HepG2 (cell line): ENCODE results near the gene NLRP4. TPM values are rescaled to one million over a fixed set of nuclear protein-coding genes. Genes with fewer than 3 reads are reported as not detected.

Source experiments
- ATAC-seq: fragments of 200-7000 bp; cut with Tn5 transposase; 3 replicates; pipeline ENCODE4 v1.9.1; 2020; ENCODE audit warnings: mild to moderate bottlenecking, moderate library complexity
- BruUV-seq: library from RNA; stranded (reverse); fragments of 400-500 nt; replicated peaks from 2 replicates; lab custom pipeline; 2021; lab: Mats Ljungman, UMichigan
- CTCF ChIA-PET: fragments of 300-600 bp; formaldehyde crosslinking; extraction: SDS; loops from one replicate; lab custom pipeline; 2021; ENCODE audit warnings: low total read pairs, inconsistent platforms, low intra/inter-chr PET ratio; lab: Yijun Ruan, JAX
- POLR2A ChIA-PET: fragments of 350-600 bp; sonication (Branson Sonifier 250); formaldehyde crosslinking; loops from one replicate; lab custom pipeline; 2020; ENCODE audit warnings: antibody characterized with exemption, inconsistent platforms; lab: Yijun Ruan, JAX
- DNase-seq: peaks from one replicate; pipeline ENCODE4 v3.0.0-alpha.2; 2015; ENCODE audit warnings: low spot score
- FAIRE-seq: peaks from 3 replicates; lab custom pipeline; 2011; peaks lifted over from hg19 to GRCh38; lab: Jason Lieb, UNC
- H2AFZ ChIP-seq: one replicate; pipeline ENCODE4 v1.6.1; 2011; ENCODE audit warnings: low read length, inconsistent platforms
- H3K27ac ChIP-seq: fragments of 300-600 bp; 3 replicates; pipeline ENCODE4 v1.8.0; 2011; ENCODE audit warnings: mixed run types, mild to moderate bottlenecking, mixed read lengths, low read length, inconsistent platforms; ENCODE audit not compliant: insufficient read depth; ENCODE audit errors: extremely low read length
- H3K27me3 ChIP-seq, 2 experiments: fragments of 200-600 bp in 1 of 2; 2 replicates in 1 of 2; 3 replicates in 1 of 2; pipeline versions ENCODE4 v1.6.0 to v1.8.0; 2011; ENCODE audit warnings: low read length in 2 of 2, mild to moderate bottlenecking in 2 of 2, moderate library complexity in 2 of 2, inconsistent platforms in 1 of 2; ENCODE audit not compliant: insufficient read depth in 2 of 2, control insufficient read depth in 1 of 2
- H3K36me3 ChIP-seq, 2 experiments: fragments of 200-600 bp in 1 of 2; replicated peaks in 1 of 2; 2 replicates in 1 of 2; 3 replicates in 1 of 2; pipeline versions ENCODE4 v1.5.1 to v1.8.0; 2011; ENCODE audit warnings: low read length in 2 of 2, inconsistent platforms in 1 of 2; ENCODE audit not compliant: insufficient read depth in 2 of 2, control insufficient read depth in 1 of 2
- H3K4me1 ChIP-seq: 2 replicates; pipeline ENCODE4 v1.5.1; 2012; ENCODE audit warnings: low read length, inconsistent platforms; ENCODE audit not compliant: insufficient read depth
- H3K4me2 ChIP-seq: 2 replicates; pipeline ENCODE4 v1.6.0; 2011; ENCODE audit warnings: low read depth, low read length, inconsistent platforms
- H3K4me3 ChIP-seq, 3 experiments: fragments of 200-600 bp in 1 of 3; sonication (generic), shearing (Covaris generic) in 1 of 3; replicated peaks in 1 of 3; 2 replicates each; pipeline ENCODE4 v1.5.1; 2011 to 2016; ENCODE audit warnings: low read length in 3 of 3, inconsistent platforms in 2 of 3, low read depth in 2 of 3, mild to moderate bottlenecking in 2 of 3, control low read depth in 1 of 3, mixed read lengths in 1 of 3; ENCODE audit not compliant: insufficient read depth in 1 of 3
- H3K79me2 ChIP-seq: one replicate; pipeline ENCODE4 v1.6.1; 2011; ENCODE audit warnings: low read length, inconsistent platforms; ENCODE audit not compliant: insufficient read depth
- H3K9ac ChIP-seq: 2 replicates; pipeline ENCODE4 v1.6.0; 2011; ENCODE audit warnings: mild to moderate bottlenecking, low read depth, low read length, inconsistent platforms; ENCODE audit not compliant: insufficient read depth
- H3K9me3 ChIP-seq: 2 replicates; pipeline ENCODE4 v1.5.1; 2012; ENCODE audit warnings: mild to moderate bottlenecking, low read length
- H4K20me1 ChIP-seq: 2 replicates; pipeline ENCODE4 v1.6.0; 2011; ENCODE audit warnings: inconsistent platforms, mild to moderate bottlenecking, low read length, moderate library complexity; ENCODE audit not compliant: insufficient read depth
- E2F2 ChIP-seq: sonication (generic); formaldehyde crosslinking; IDR thresholded peaks from 2 replicates; pipeline ENCODE4 v1.4.0; 2020; ENCODE audit warnings: missing genetic modification reagents, borderline replicate concordance
- EHMT2 ChIP-seq: fragments of 200-600 bp; sonication (generic); IDR thresholded peaks from 2 replicates; pipeline ENCODE4 v1.7.0; 2017; ENCODE audit warnings: antibody characterized with exemption, low read depth, low read length, borderline replicate concordance
- IKZF5 ChIP-seq: IDR thresholded peaks from 2 replicates; pipeline ENCODE4 v1.6.1; 2018; ENCODE audit warnings: missing genetic modification reagents, mild to moderate bottlenecking, missing compliant biosample characterization
- ISL2 ChIP-seq: sonication (generic); formaldehyde crosslinking; IDR thresholded peaks from 2 replicates; pipeline ENCODE4 v1.5.0; 2020; ENCODE audit warnings: missing genetic modification reagents
- KDM3A ChIP-seq: IDR thresholded peaks from 2 replicates; pipeline ENCODE4 v1.6.1; 2018; ENCODE audit warnings: low read depth, missing compliant biosample characterization
- NR2C2 ChIP-seq: sonication (generic); formaldehyde crosslinking; IDR thresholded peaks from 2 replicates; pipeline ENCODE4 v1.4.0; 2020; ENCODE audit warnings: missing genetic modification reagents, mild to moderate bottlenecking, moderate library complexity, borderline replicate concordance
- RORA ChIP-seq: sonication (generic); formaldehyde crosslinking; IDR thresholded peaks from 2 replicates; pipeline ENCODE4 v1.5.0; 2020; ENCODE audit warnings: mild to moderate bottlenecking, missing genetic modification reagents, moderate library complexity
- SALL1 ChIP-seq: sonication (generic); formaldehyde crosslinking; IDR thresholded peaks from 2 replicates; pipeline ENCODE4 v1.8.0; 2022; ENCODE audit warnings: mild to moderate bottlenecking, missing genetic modification reagents
- SETDB1 ChIP-seq: sonication (generic); formaldehyde crosslinking; IDR thresholded peaks from 2 replicates; pipeline ENCODE4 v1.5.1; 2020; ENCODE audit warnings: missing genetic modification reagents, mild to moderate bottlenecking, borderline replicate concordance
- TBX3 ChIP-seq: fragments of 450-650 bp; IDR thresholded peaks from 2 replicates; pipeline ENCODE4 v1.6.1; 2017; ENCODE audit warnings: antibody characterized with exemption, mild to moderate bottlenecking, inconsistent platforms, borderline replicate concordance
- TMF1 ChIP-seq: sonication (generic); formaldehyde crosslinking; IDR thresholded peaks from 2 replicates; pipeline ENCODE4 v1.8.1; 2022; ENCODE audit warnings: low read depth, missing genetic modification reagents
- ZMAT5 ChIP-seq: sonication (generic); formaldehyde crosslinking; IDR thresholded peaks from 2 replicates; pipeline ENCODE4 v1.5.0; 2020; ENCODE audit warnings: mild to moderate bottlenecking, low read depth, missing genetic modification reagents, borderline replicate concordance
- ZNF180 ChIP-seq: sonication (generic); formaldehyde crosslinking; IDR thresholded peaks from 2 replicates; pipeline ENCODE4 v1.4.0; 2020; ENCODE audit warnings: low read depth, missing genetic modification reagents, borderline replicate concordance
- ZNF24 ChIP-seq: fragments of 450-650 bp; IDR thresholded peaks from 2 replicates; pipeline ENCODE4 v1.6.1; 2017; ENCODE audit warnings: antibody characterized with exemption, mild to moderate bottlenecking
- ZNF296 ChIP-seq: sonication (generic); formaldehyde crosslinking; conservative IDR thresholded peaks from 2 replicates; pipeline ENCODE4 v1.5.0; 2020; ENCODE audit warnings: mild to moderate bottlenecking, missing genetic modification reagents
- ZNF33A ChIP-seq: sonication (generic); formaldehyde crosslinking; IDR thresholded peaks from 2 replicates; pipeline ENCODE4 v1.5.1; 2020; ENCODE audit warnings: missing genetic modification reagents, mild to moderate bottlenecking, moderate library complexity, borderline replicate concordance
- ZNF451 ChIP-seq: sonication (generic); formaldehyde crosslinking; IDR thresholded peaks from 2 replicates; pipeline ENCODE4 v1.5.0; 2020; ENCODE audit warnings: mild to moderate bottlenecking, missing genetic modification reagents
- ZNF605 ChIP-seq: sonication (generic); formaldehyde crosslinking; IDR thresholded peaks from 2 replicates; pipeline ENCODE4 v1.8.0; 2022; ENCODE audit warnings: mild to moderate bottlenecking, missing genetic modification reagents
- ZNF616 ChIP-seq: sonication (generic); formaldehyde crosslinking; IDR thresholded peaks from 2 replicates; pipeline ENCODE4 v1.5.0; 2020; ENCODE audit warnings: low read depth, mild to moderate bottlenecking, missing genetic modification reagents
- ZNF766 ChIP-seq: sonication (generic); formaldehyde crosslinking; IDR thresholded peaks from 2 replicates; pipeline ENCODE4 v1.5.0; 2020; ENCODE audit warnings: missing genetic modification reagents, borderline replicate concordance
- ZNF777 ChIP-seq: sonication (generic); formaldehyde crosslinking; IDR thresholded peaks from 2 replicates; pipeline ENCODE4 v1.4.0; 2020; ENCODE audit warnings: missing genetic modification reagents
- WGBS: methylation state at CpG from one replicate; pipeline ENCODE4 v1.1.6; 2017; ENCODE audit warnings: low lambda C conversion rate; 5-methylcytosine and 5-hydroxymethylcytosine counted together
- in situ Hi-C: cut with HindIII; loops from 2 replicates; pipeline ENCODE4 v1.10.0; 2017; ENCODE audit warnings: low pct_unique_long_range_greater_than_20kb; ENCODE audit not compliant: extremely low pct_ligation_motif_present
- intact Hi-C: fragments of 100-400 bp; cut with micrococcal nuclease; formaldehyde crosslinking; loops from one replicate; pipeline ENCODE4 v1.10.0; 2022; ENCODE audit not compliant: unreplicated experiment
- polyA plus RNA-seq, 8 experiments: library from polyadenylated mRNA; depleted of rRNA in 3 of 8; stranded (reverse) in 7 of 8; unstranded in 1 of 8; fragments of >200 nt; fragmentation: Illumina TruSeq in 4 of 8; extraction: Trizol in 4 of 8; gene quantifications; 2 replicates each; pipeline versions ENCODE4 v1.2.1 to v1.2.3, GENCODE V29; 2011 to 2016; ENCODE audit warnings: low read depth in 4 of 8, missing spikeins in 1 of 8, mixed read lengths in 1 of 8; ENCODE audit not compliant: insufficient read depth in 1 of 8
- total RNA-seq, 5 experiments: library from RNA; depleted of rRNA; stranded (reverse); fragments of >200 nt; fragmentation: Illumina TruSeq; extraction: Trizol; gene quantifications; 2 replicates each; pipeline ENCODE4 v1.2.3, GENCODE V29; 2016; ENCODE audit warnings: low read depth in 1 of 5

The NLRP4 gene
- total and polyA plus RNA-seq, 2 of the 13 experiments (the other 11 are each of a cell fraction or from before 2014, with no cell fraction given): not detected

GRCh38 chr19:55812449-55812848 is 23.9 kb upstream of the NLRP4 start (continued):
- TF ChIP-seq ZNF24: no peak
- TF ChIP-seq ZNF180 (CRISPR knock-in tag): no peak
- TF ChIP-seq TMF1 (CRISPR knock-in tag): no peak
- TF ChIP-seq ZNF296 (CRISPR knock-in tag): no peak
- no peak for TF ChIP-seq NR2C2 (CRISPR knock-in tag)
- no peak for TF ChIP-seq IKZF5 (CRISPR knock-in tag)
- TF ChIP-seq E2F2 (CRISPR knock-in tag): no peak

GRCh38 chr19:55813906-55814305 is 22.4 kb upstream of the NLRP4 start:
- BruUV-seq: no TSS peak
- ChIA-PET CTCF (no interaction called here), POLR2A (no interaction called here)
- intact Hi-C loops (no loop called here), in situ Hi-C loops (no loop called here)
- FAIRE-seq: no peak
- no peak overlapping the region for H2AFZ ChIP-seq
- no peaks in the 10 kb centered on the region for H3K79me2 ChIP-seq
- no peak overlapping the region for H3K4me2 ChIP-seq
- no peaks in the 10 kb centered on the region for H3K9me3 ChIP-seq
- H3K4me1 ChIP-seq: peaks cover 4% of the 10 kb centered on the region; the same call in 1 of the 2 replicates
- H4K20me1 ChIP-seq: no peaks in the 10 kb centered on the region
- no peak for TF ChIP-seq KDM3A
- TF ChIP-seq ZNF605 (CRISPR knock-in tag): no peak
- no peak for TF ChIP-seq ZNF616 (CRISPR knock-in tag)
- TF ChIP-seq SALL1: no peak
- TF ChIP-seq ZNF451 (CRISPR knock-in tag): no peak
- TF ChIP-seq SETDB1 (CRISPR knock-in tag): no peak
- TF ChIP-seq ZNF766 (CRISPR knock-in tag): no peak
- TF ChIP-seq TBX3: no peak
- TF ChIP-seq EHMT2: no peak
- TF ChIP-seq ISL2 (CRISPR knock-in tag): no peak
- TF ChIP-seq ZNF777: no peak
- TF ChIP-seq RORA: no peak
- TF ChIP-seq ZMAT5 (CRISPR knock-in tag): no peak
- TF ChIP-seq ZNF33A (CRISPR knock-in tag): no peak
- H3K27me3 ChIP-seq: peaks cover 0 to 9% of the 10 kb centered on the region in 2 experiments; a peak in 2 of 5 replicates
- no peaks in the 10 kb centered on the region for H3K36me3 ChIP-seq
- no peak for DNase-seq
- ATAC-seq: no peak
- no peak overlapping the region for H3K9ac ChIP-seq
- H3K4me3 ChIP-seq: no peak overlapping the region
- H3K27ac ChIP-seq: no peak overlapping the region
- WGBS: 35% methylated on average over 4 of the region's 5 CpGs
